CD14-positive monocyte (primary cell): ENCODE measurements around the gene CLDN9. TPM values are rescaled to one million over a fixed set of nuclear protein-coding genes. Genes with fewer than 3 reads are reported as not detected.

Experiments
- DNase-seq, 3 donors: peaks; one replicate each; pipeline ENCODE4 v3.0.0-alpha.2; 2011 to 2022
- H2AFZ ChIP-seq: 2 replicates; pipeline ENCODE4 v1.6.0; 2012; ENCODE audit warnings: mild to moderate bottlenecking, low read depth, low read length, inconsistent platforms; ENCODE audit not compliant: insufficient read depth, poor library complexity, severe bottlenecking
- H3K27ac ChIP-seq, 2 donors: 1 replicate in 1 of 2; 2 replicates in 1 of 2; pipeline ENCODE4 v1.5.1; 2012 to 2013; ENCODE audit warnings: low read length in 2 of 2, control low read depth in 1 of 2, inconsistent platforms in 1 of 2, low read depth in 1 of 2, mild to moderate bottlenecking in 1 of 2
- H3K27me3 ChIP-seq, 2 donors: one replicate each; pipeline versions ENCODE4 v1.6.0 to v1.6.1; 2011 to 2013; ENCODE audit warnings: low read length in 2 of 2; ENCODE audit not compliant: control insufficient read depth in 2 of 2, insufficient read depth in 2 of 2
- H3K36me3 ChIP-seq, 2 donors: replicated peaks in 1 of 2; 1 replicate in 1 of 2; 2 replicates in 1 of 2; pipeline versions ENCODE4 v1.5.1 to v1.6.1; 2012 to 2013; ENCODE audit warnings: low read length in 2 of 2, control low read depth in 1 of 2, inconsistent platforms in 1 of 2, mild to moderate bottlenecking in 1 of 2; ENCODE audit not compliant: insufficient read depth in 2 of 2, control insufficient read depth in 1 of 2
- H3K4me1 ChIP-seq, 2 donors: 1 replicate in 1 of 2; 2 replicates in 1 of 2; pipeline versions ENCODE4 v1.5.1 to v1.6.1; 2012 to 2013; ENCODE audit warnings: low read length in 2 of 2, control low read depth in 1 of 2, inconsistent platforms in 1 of 2, mild to moderate bottlenecking in 1 of 2, moderate library complexity in 1 of 2; ENCODE audit not compliant: insufficient read depth in 2 of 2, control insufficient read depth in 1 of 2
- H3K4me2 ChIP-seq: replicated peaks from 2 replicates; pipeline ENCODE3; 2012; ENCODE audit warnings: low read length, moderate library complexity, mild to moderate bottlenecking; ENCODE audit not compliant: poor library complexity, severe bottlenecking; ENCODE audit errors: extremely low read depth
- H3K4me3 ChIP-seq, 3 experiments: fragments of 200-600 bp in 1 of 3; sonication (generic) in 1 of 3; replicated peaks in 1 of 3; 1 replicate in 2 of 3; 2 replicates in 1 of 3; pipeline ENCODE4 v1.5.1; 2011 to 2013; ENCODE audit warnings: low read length in 3 of 3, mild to moderate bottlenecking in 3 of 3, control low read depth in 2 of 3, low read depth in 2 of 3, inconsistent platforms in 1 of 3, moderate library complexity in 1 of 3
- H3K79me2 ChIP-seq: 2 replicates; pipeline ENCODE4 v1.6.0; 2012; ENCODE audit warnings: mild to moderate bottlenecking, control low read depth, inconsistent platforms, low read length, moderate library complexity; ENCODE audit not compliant: insufficient read depth
- H3K9ac ChIP-seq: 2 replicates; pipeline ENCODE4 v1.6.0; 2017; ENCODE audit warnings: low read length, mild to moderate bottlenecking; ENCODE audit not compliant: insufficient read depth, poor library complexity, severe bottlenecking
- H3K9me3 ChIP-seq, 2 donors: replicated peaks in 1 of 2; 1 replicate in 1 of 2; 2 replicates in 1 of 2; pipeline versions ENCODE4 v1.5.1 to v1.6.1; 2012 to 2013; ENCODE audit warnings: low read length in 2 of 2, control low read depth in 1 of 2; ENCODE audit not compliant: control insufficient read depth in 1 of 2, insufficient read depth in 1 of 2
- H4K20me1 ChIP-seq: 2 replicates; pipeline ENCODE4 v1.6.0; 2012; ENCODE audit warnings: mild to moderate bottlenecking, low read length, control low read depth, moderate library complexity; ENCODE audit not compliant: insufficient read depth
- H3K27ac Mint-ChIP-seq, 7 donors: one replicate each; pipeline ENCODE4 v1.8.0; 2020; ENCODE audit warnings: mild to moderate bottlenecking in 7 of 7, mixed read lengths in 7 of 7, moderate library complexity in 6 of 7, inconsistent platforms in 2 of 7
- H3K27me3 Mint-ChIP-seq, 3 donors: one replicate each; pipeline ENCODE4 v1.8.0; 2021 to 2022; ENCODE audit warnings: low read depth in 3 of 3, mild to moderate bottlenecking in 3 of 3, mixed read lengths in 3 of 3, moderate library complexity in 3 of 3, inconsistent platforms in 1 of 3
- H3K36me3 Mint-ChIP-seq, 2 donors: one replicate each; pipeline ENCODE4 v1.8.0; 2020; ENCODE audit warnings: mixed read lengths in 2 of 2, inconsistent platforms in 1 of 2, mild to moderate bottlenecking in 1 of 2
- H3K4me1 Mint-ChIP-seq: one replicate; pipeline ENCODE4 v1.8.0; 2020; ENCODE audit warnings: mild to moderate bottlenecking, mixed read lengths
- H3K4me3 Mint-ChIP-seq, 2 donors: one replicate each; pipeline ENCODE4 v1.8.0; 2020; ENCODE audit warnings: mild to moderate bottlenecking in 2 of 2, mixed read lengths in 2 of 2, moderate library complexity in 1 of 2
- H3K9me3 Mint-ChIP-seq, 7 donors: one replicate each; pipeline ENCODE4 v1.8.0; 2020 to 2022; ENCODE audit warnings: mixed read lengths in 7 of 7, mild to moderate bottlenecking in 6 of 7, moderate library complexity in 6 of 7, inconsistent platforms in 2 of 7
- WGBS: methylation state at CpG from one replicate; pipeline ENCODE4 v1.1.5; 2013; ENCODE audit warnings: missing lambda C conversion rate; ENCODE audit not compliant: insufficient coverage; 5-methylcytosine and 5-hydroxymethylcytosine counted together
- intact Hi-C, 2 donors: fragments of 100-400 bp; cut with micrococcal nuclease; formaldehyde crosslinking; loops; one replicate each; pipeline versions ENCODE4 v1.15.0 to v1.15.1; 2023
- polyA plus RNA-seq, 3 donors: library from polyadenylated mRNA; depleted of rRNA in 1 of 3; unstranded in 2 of 3; stranded (reverse) in 1 of 3; fragments of 300-500 nt in 2 of 3; fragments of >200 nt in 1 of 3; fragmentation: Illumina TruSeq in 2 of 3; gene quantifications; 1 replicate in 2 of 3; 2 replicates in 1 of 3; pipeline ENCODE4 v1.2.3, GENCODE V29; 2012 to 2021
- TF ChIP-seq, protein P1 (sequence below): fragments of 200-600 bp; IDR thresholded peaks from one replicate; pipeline ENCODE4 v1.8.0; 2022; ENCODE audit warnings: antibody characterized with exemption, mild to moderate bottlenecking

The CLDN9 gene
- polyA plus RNA-seq, 3 donors = 2.1 TPM; not detected in 2

DNA sequence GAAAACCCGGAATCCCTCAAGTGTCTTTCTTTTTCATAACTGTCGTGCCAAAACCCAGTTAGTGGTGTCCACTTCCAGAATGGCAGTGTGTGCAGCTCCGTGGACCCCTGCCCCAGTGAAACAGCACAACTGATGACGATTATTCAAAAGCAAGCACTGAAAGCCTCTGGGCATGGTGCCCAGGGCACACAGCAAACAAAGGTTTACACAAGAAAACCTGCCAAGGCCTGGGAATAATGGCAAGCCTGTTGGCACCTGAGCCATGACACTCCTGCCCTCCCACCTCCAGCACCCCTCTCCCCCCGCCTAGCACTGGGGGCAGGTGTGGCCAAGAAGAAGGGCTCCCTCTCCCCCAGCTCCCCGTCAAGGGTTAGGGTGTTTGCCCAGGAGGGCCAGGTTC is 35.3 kb upstream of the CLDN9 start:
- Mint-ChIP-seq H3K27me3 (peaks cover 0 to 3% (median 1%) of the 10 kb centered on the region in 3 donors), H3K36me3 (peaks cover 4 to 20% of the 10 kb centered on the region in 2 donors), H3K4me3 (no peak overlapping the region), H3K9me3 (no peaks in the 10 kb centered on the region), H3K27ac (no peak overlapping the region), H3K4me1 (peaks cover 25% of the 10 kb centered on the region)
- no peak overlapping the region for H3K9ac ChIP-seq
- TF ChIP-seq, protein P1, sequence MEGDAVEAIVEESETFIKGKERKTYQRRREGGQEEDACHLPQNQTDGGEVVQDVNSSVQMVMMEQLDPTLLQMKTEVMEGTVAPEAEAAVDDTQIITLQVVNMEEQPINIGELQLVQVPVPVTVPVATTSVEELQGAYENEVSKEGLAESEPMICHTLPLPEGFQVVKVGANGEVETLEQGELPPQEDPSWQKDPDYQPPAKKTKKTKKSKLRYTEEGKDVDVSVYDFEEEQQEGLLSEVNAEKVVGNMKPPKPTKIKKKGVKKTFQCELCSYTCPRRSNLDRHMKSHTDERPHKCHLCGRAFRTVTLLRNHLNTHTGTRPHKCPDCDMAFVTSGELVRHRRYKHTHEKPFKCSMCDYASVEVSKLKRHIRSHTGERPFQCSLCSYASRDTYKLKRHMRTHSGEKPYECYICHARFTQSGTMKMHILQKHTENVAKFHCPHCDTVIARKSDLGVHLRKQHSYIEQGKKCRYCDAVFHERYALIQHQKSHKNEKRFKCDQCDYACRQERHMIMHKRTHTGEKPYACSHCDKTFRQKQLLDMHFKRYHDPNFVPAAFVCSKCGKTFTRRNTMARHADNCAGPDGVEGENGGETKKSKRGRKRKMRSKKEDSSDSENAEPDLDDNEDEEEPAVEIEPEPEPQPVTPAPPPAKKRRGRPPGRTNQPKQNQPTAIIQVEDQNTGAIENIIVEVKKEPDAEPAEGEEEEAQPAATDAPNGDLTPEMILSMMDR = no peak
- no peak overlapping the region for H2AFZ ChIP-seq
- intact Hi-C loops = no loop called here
- no peaks in the 10 kb centered on the region for H3K9me3 ChIP-seq
- H3K36me3 ChIP-seq = peaks cover 16 to 23% of the 10 kb centered on the region in 2 donors
- H3K4me1 ChIP-seq = peaks cover 18 to 21% of the 10 kb centered on the region in 2 donors
- no peak overlapping the region for H3K27ac ChIP-seq
- H3K4me3 ChIP-seq = no peak overlapping the region
- DNase-seq = no peak
- WGBS = 97% methylated on average over 4 of the region's 6 CpGs
- peaks cover 1% of the 10 kb centered on the region for H4K20me1 ChIP-seq
- H3K4me2 ChIP-seq = no peak overlapping the region
- H3K79me2 ChIP-seq = peaks cover 11% of the 10 kb centered on the region
- no peaks in the 10 kb centered on the region for H3K27me3 ChIP-seq

DNA sequence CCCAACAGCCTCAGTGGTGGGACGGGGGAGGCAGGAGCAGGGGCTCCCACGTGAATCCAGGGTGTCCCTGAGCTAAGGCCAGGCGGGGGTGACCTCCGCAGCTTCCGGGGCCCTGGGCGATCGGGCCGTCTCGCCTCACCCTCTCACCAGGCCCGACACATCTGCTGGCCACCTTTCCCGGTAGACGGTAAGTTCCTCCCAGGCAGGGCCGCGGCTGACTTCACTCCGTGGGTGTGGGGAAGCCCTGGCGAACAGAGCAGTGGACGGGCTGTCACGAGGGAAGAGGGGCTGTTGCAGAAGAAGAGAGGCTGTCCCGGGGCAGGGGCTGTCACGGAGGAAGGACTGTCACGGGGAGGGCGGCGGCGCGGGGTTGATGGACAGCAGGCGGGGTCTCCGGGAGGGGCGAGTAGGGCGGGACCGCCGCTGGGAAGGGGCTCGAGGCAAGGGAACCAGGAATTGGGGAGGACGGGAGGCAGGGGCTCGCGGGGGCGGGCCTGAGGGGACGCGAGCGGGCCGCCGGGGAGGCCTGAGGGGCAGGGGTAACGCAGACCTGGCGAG is 33.0 kb upstream of the CLDN9 start:
- peaks cover 11% of the 10 kb centered on the region for H3K79me2 ChIP-seq
- peaks cover 2 to 8% (median 3%) of the 10 kb centered on the region in 3 donors for H3K27me3 Mint-ChIP-seq
- H3K9me3 Mint-ChIP-seq = no peaks in the 10 kb centered on the region
- TF ChIP-seq, protein P1 = no peak
- peak overlapping the region in 2 of 7 donors; percentile 41 to 68 for H3K27ac Mint-ChIP-seq
- no peak overlapping the region for H3K27ac ChIP-seq
- H3K36me3 Mint-ChIP-seq = peaks cover 0 to 10% of the 10 kb centered on the region in 2 donors
- intact Hi-C loops = no loop called here
- H3K27me3 ChIP-seq = no peaks in the 10 kb centered on the region
- no peaks in the 10 kb centered on the region for H3K9me3 ChIP-seq
- H2AFZ ChIP-seq = peak overlapping the region; percentile 83
- WGBS = 13% methylated on average over 42 of the region's 43 CpGs
- peak overlapping the region; percentile 65 to 92 (median 86) for H3K4me3 ChIP-seq
- H4K20me1 ChIP-seq = no peaks in the 10 kb centered on the region
- peaks cover 3 to 5% of the 10 kb centered on the region in 2 donors for H3K36me3 ChIP-seq
- H3K4me3 Mint-ChIP-seq = peak overlapping the region; percentile 65 to 72
- peaks cover 28% of the 10 kb centered on the region for H3K4me1 Mint-ChIP-seq
- H3K4me1 ChIP-seq = peaks cover 22 to 29% of the 10 kb centered on the region in 2 donors
- peak in 1 of 3 donors; percentile 46 for DNase-seq
- H3K4me2 ChIP-seq = peak overlapping the region; percentile 99
- H3K9ac ChIP-seq = peak overlapping the region; percentile 89
